Stimulated activated CD4-positive, alpha-beta T cell treated with anti-CD3 and anti-CD28 coated beads, Interleukin-2, amount 100 ng/mL, for 48 hours (primary cell): ENCODE measurements around the gene C6orf163.
"Not testable (repeated sequence)": the region's sequence is repeated elsewhere in the genome, so short reads cannot be mapped to it uniquely, and the experiment has no call there.

Source experiments
- DNase-seq, 2 donors: peaks; one replicate each; pipeline ENCODE4 v3.0.0-alpha.2; 2020

The C6orf163 gene

GRCh38 chr6:87344731-87345130 is at the start of gene C6orf163:
Gene C6orf163 (plus strand): TSS chr6:87344813. CDS start chr6:87345100, 287 bp downstream.
- DNase-seq: no peak

- no peak for DNase-seq
Measured at GRCh38 chr6:87297119-87297518, 47.5 kb upstream of the C6orf163 start.

GRCh38 chr6:87301277-87301676 is 43.3 kb upstream of the C6orf163 start:
- DNase-seq: not testable (repeated sequence)

- no peak for DNase-seq
Measured at GRCh38 chr6:87308970-87309369, 35.6 kb upstream of the C6orf163 start.

- DNase-seq: no peak
Measured at GRCh38 chr6:87312860-87313259, 31.8 kb upstream of the C6orf163 start.

GRCh38 chr6:87315071-87315470 is 29.5 kb upstream of the C6orf163 start:
- DNase-seq: no peak

GRCh38 chr6:87319271-87319987 is 25.2 kb upstream of the C6orf163 start:
- DNase-seq: no peak

- DNase-seq: peak; percentile 84 to 88
Measured at GRCh38 chr6:87322304-87323212, 22.1 kb upstream of the C6orf163 start, which contains the start of gene SMIM8. Gene SMIM8 (plus strand): TSS chr6:87322588. CDS start chr6:87337032, 14,444 bp downstream.

GRCh38 chr6:87323880-87324279 is 20.7 kb upstream of the C6orf163 start:
- DNase-seq: not testable (repeated sequence)

GRCh38 chr6:87330961-87331360 is 13.7 kb upstream of the C6orf163 start:
- no peak for DNase-seq

- no peak for DNase-seq
Measured at GRCh38 chr6:87333033-87333432, 11.6 kb upstream of the C6orf163 start.

GRCh38 chr6:87333591-87334181 is 10.9 kb upstream of the C6orf163 start:
- no peak for DNase-seq

GRCh38 chr6:87334683-87335082 is 9.9 kb upstream of the C6orf163 start:
- DNase-seq: no peak

- no peak for DNase-seq
Measured at GRCh38 chr6:87336367-87336766, 8.2 kb upstream of the C6orf163 start.

GRCh38 chr6:87340230-87340629 is 4.4 kb upstream of the C6orf163 start:
- no peak for DNase-seq

- DNase-seq: no peak
Measured at GRCh38 chr6:87341158-87341557, 3.5 kb upstream of the C6orf163 start.

GRCh38 chr6:87341899-87342298 is 2.7 kb upstream of the C6orf163 start:
- no peak for DNase-seq

- DNase-seq: no peak
Measured at GRCh38 chr6:87342829-87343228, 1.8 kb upstream of the C6orf163 start.

GRCh38 chr6:87346700-87347099 is 2.1 kb downstream of the C6orf163 start:
- DNase-seq: no peak

- no peak for DNase-seq
Measured at GRCh38 chr6:87349896-87350295, 5.3 kb downstream of the C6orf163 start.

- DNase-seq: no peak
Measured at GRCh38 chr6:87350516-87350915, 5.9 kb downstream of the C6orf163 start.

GRCh38 chr6:87351583-87351982 is 7.0 kb downstream of the C6orf163 start:
- no peak for DNase-seq

GRCh38 chr6:87356181-87356580 is 11.6 kb downstream of the C6orf163 start:
- DNase-seq: no peak
